Measurements from ENCODE around the gene GRB7.
A peak's percentile ranks its signal among the peaks of the same experiment; 100 is the strongest.
"Not testable (repeated sequence)": the region's sequence is repeated elsewhere in the genome, so short reads cannot be mapped to it uniquely, and the experiment has no call there.

Gene GRB7

GRCh38 chr17:39756380-39757079 lies 18.8 kb downstream of the GRB7 start:
- no peaks in the 10 kb centered on the region for H3K36me3 Mint-ChIP-seq (ENCODE audit: low read depth)
- no peak overlapping the region for H3K4me3 Mint-ChIP-seq

GRCh38 chr17:39757176-39757662 lies 19.5 kb downstream of the GRB7 start:
- Mint-ChIP-seq H3K9me3 (no peaks in the 10 kb centered on the region), H3K27ac (peak overlapping the region; percentile 57), H3K27me3 (peaks cover 19% of the 10 kb centered on the region), H3K4me3 (no peak overlapping the region), H3K4me1 (ENCODE audit: low read depth) (peaks cover 60% of the 10 kb centered on the region), H3K36me3 (ENCODE audit: low read depth) (no peaks in the 10 kb centered on the region)
- intact Hi-C loops (cut with micrococcal nuclease), result no loop called here

More at GRCh38 chr17:39756380-39757079, 18.8 kb downstream of the GRB7 start:
- H3K27me3 Mint-ChIP-seq, result peaks cover 17% of the 10 kb centered on the region
- peak overlapping the region; percentile 90 for H3K27ac Mint-ChIP-seq
- H3K9me3 Mint-ChIP-seq, result no peaks in the 10 kb centered on the region
- H3K4me1 Mint-ChIP-seq (ENCODE audit: low read depth), result peaks cover 60% of the 10 kb centered on the region
- intact Hi-C loops (cut with micrococcal nuclease), result no loop called here

GRCh38 chr17:39757931-39758873 lies 20.5 kb downstream of the GRB7 start:
- Mint-ChIP-seq H3K27me3 (peaks cover 25% of the 10 kb centered on the region), H3K4me3 (no peak overlapping the region), H3K9me3 (no peaks in the 10 kb centered on the region), H3K36me3 (ENCODE audit: low read depth) (no peaks in the 10 kb centered on the region), H3K4me1 (ENCODE audit: low read depth) (peaks cover 54% of the 10 kb centered on the region), H3K27ac (peak overlapping the region; percentile 57)
- intact Hi-C loops (cut with micrococcal nuclease), result no loop called here

GRCh38 chr17:39759204-39759603 lies 21.5 kb downstream of the GRB7 start:
- intact Hi-C loops (cut with micrococcal nuclease), result no loop called here
- H3K9me3 Mint-ChIP-seq, result no peaks in the 10 kb centered on the region
- peaks cover 48% of the 10 kb centered on the region for H3K4me1 Mint-ChIP-seq (ENCODE audit: low read depth)
- H3K27ac Mint-ChIP-seq, result no peak overlapping the region
- no peaks in the 10 kb centered on the region for H3K36me3 Mint-ChIP-seq (ENCODE audit: low read depth)
- H3K4me3 Mint-ChIP-seq, result no peak overlapping the region
- H3K27me3 Mint-ChIP-seq, result peaks cover 29% of the 10 kb centered on the region

- Mint-ChIP-seq H3K4me3 (no peak overlapping the region), H3K4me1 (ENCODE audit: low read depth) (peaks cover 45% of the 10 kb centered on the region), H3K36me3 (ENCODE audit: low read depth) (no peaks in the 10 kb centered on the region), H3K27ac (no peak overlapping the region), H3K9me3 (no peaks in the 10 kb centered on the region), H3K27me3 (peaks cover 49% of the 10 kb centered on the region)
- intact Hi-C loops (cut with micrococcal nuclease), result no loop called here
These were observed 24.2 kb downstream of the GRB7 start for GRCh38 chr17:39761861-39762496.

GRCh38 chr17:39763051-39763820 lies 25.5 kb downstream of the GRB7 start:
- Mint-ChIP-seq H3K27ac (no peak overlapping the region), H3K4me3 (no peak overlapping the region)
- intact Hi-C loops (cut with micrococcal nuclease), result no loop called here

GRCh38 chr17:39764171-39764570 lies 26.4 kb downstream of the GRB7 start:
- intact Hi-C loops (cut with micrococcal nuclease); H3K9me3 Mint-ChIP-seq; H3K36me3 Mint-ChIP-seq (ENCODE audit: low read depth); H3K27ac Mint-ChIP-seq; H3K4me3 Mint-ChIP-seq: not testable (repeated sequence)
- peaks cover 30% of the 10 kb centered on the region for H3K4me1 Mint-ChIP-seq (ENCODE audit: low read depth)
- H3K27me3 Mint-ChIP-seq, result peaks cover 58% of the 10 kb centered on the region

More at GRCh38 chr17:39763051-39763820, 25.5 kb downstream of the GRB7 start:
- Mint-ChIP-seq H3K36me3 (ENCODE audit: low read depth) (no peaks in the 10 kb centered on the region), H3K9me3 (no peaks in the 10 kb centered on the region), H3K4me1 (ENCODE audit: low read depth) (peaks cover 39% of the 10 kb centered on the region), H3K27me3 (peaks cover 57% of the 10 kb centered on the region)

GRCh38 chr17:39765175-39765574 lies 27.4 kb downstream of the GRB7 start:
- no peak overlapping the region for H3K4me3 Mint-ChIP-seq
- no peaks in the 10 kb centered on the region for H3K36me3 Mint-ChIP-seq (ENCODE audit: low read depth)
- intact Hi-C loops (cut with micrococcal nuclease), result no loop called here
- no peak overlapping the region for H3K27ac Mint-ChIP-seq
- peaks cover 54% of the 10 kb centered on the region for H3K27me3 Mint-ChIP-seq
- peaks cover 23% of the 10 kb centered on the region for H3K4me1 Mint-ChIP-seq (ENCODE audit: low read depth)
- H3K9me3 Mint-ChIP-seq, result no peaks in the 10 kb centered on the region

GRCh38 chr17:39765766-39766165 lies 28.0 kb downstream of the GRB7 start:
- no peak overlapping the region for H3K27ac Mint-ChIP-seq
- H3K9me3 Mint-ChIP-seq, result no peaks in the 10 kb centered on the region
- intact Hi-C loops (cut with micrococcal nuclease), result no loop called here
- peaks cover 55% of the 10 kb centered on the region for H3K27me3 Mint-ChIP-seq
- H3K4me1 Mint-ChIP-seq (ENCODE audit: low read depth), result peaks cover 23% of the 10 kb centered on the region
- H3K36me3 Mint-ChIP-seq (ENCODE audit: low read depth), result no peaks in the 10 kb centered on the region
- H3K4me3 Mint-ChIP-seq, result no peak overlapping the region

- Mint-ChIP-seq H3K9me3 (no peaks in the 10 kb centered on the region), H3K27me3 (peaks cover 57% of the 10 kb centered on the region), H3K4me3 (no peak overlapping the region), H3K27ac (no peak overlapping the region), H3K36me3 (ENCODE audit: low read depth) (no peaks in the 10 kb centered on the region), H3K4me1 (ENCODE audit: low read depth) (peaks cover 24% of the 10 kb centered on the region)
- intact Hi-C loops (cut with micrococcal nuclease), result no loop called here
These were observed 29.4 kb downstream of the GRB7 start for GRCh38 chr17:39767147-39767546.

GRCh38 chr17:39769974-39770587 lies 32.3 kb downstream of the GRB7 start:
- Mint-ChIP-seq H3K27me3 (peaks cover 54% of the 10 kb centered on the region), H3K4me1 (ENCODE audit: low read depth) (peaks cover 27% of the 10 kb centered on the region), H3K36me3 (ENCODE audit: low read depth) (no peaks in the 10 kb centered on the region), H3K4me3 (no peak overlapping the region), H3K9me3 (no peaks in the 10 kb centered on the region), H3K27ac (no peak overlapping the region)
- intact Hi-C loops (cut with micrococcal nuclease), result no loop called here

GRCh38 chr17:39772415-39772814 lies 34.7 kb downstream of the GRB7 start:
- Mint-ChIP-seq H3K27me3 (peaks cover 57% of the 10 kb centered on the region), H3K36me3 (ENCODE audit: low read depth) (no peaks in the 10 kb centered on the region), H3K27ac (no peak overlapping the region), H3K4me1 (ENCODE audit: low read depth) (peaks cover 12% of the 10 kb centered on the region), H3K4me3 (no peak overlapping the region), H3K9me3 (no peaks in the 10 kb centered on the region)
- intact Hi-C loops (cut with micrococcal nuclease), result no loop called here

All from dendritic cell treated with granulocyte-macrophage colony-stimulating factor and Interleukin-4, amounts not matched to agents 40 ng/mL and 50 ng/mL, for 4 days (primary cell).